Neuron (in vitro differentiated cells): ENCODE measurements around the gene GBP3.
"Not testable (repeated sequence)": the region's sequence is repeated elsewhere in the genome, so short reads cannot be mapped to it uniquely, and the experiment has no call there.

Experiments
- H2AFZ ChIP-seq: one replicate; pipeline ENCODE4 v1.6.1; 2013; ENCODE audit warnings: low read depth, mild to moderate bottlenecking, inconsistent platforms, low read length, moderate library complexity
- H3K27me3 ChIP-seq: one replicate; pipeline ENCODE4 v1.6.1; 2013; ENCODE audit warnings: low read length; ENCODE audit not compliant: insufficient read depth
- H3K36me3 ChIP-seq: one replicate; pipeline ENCODE4 v1.6.1; 2013; ENCODE audit warnings: low read length; ENCODE audit not compliant: insufficient read depth
- H3K4me1 ChIP-seq: one replicate; pipeline ENCODE4 v1.6.1; 2013; ENCODE audit warnings: low read length; ENCODE audit not compliant: insufficient read depth
- H3K4me3 ChIP-seq: 2 replicates; pipeline ENCODE4 v1.5.1; 2013; ENCODE audit warnings: mild to moderate bottlenecking, low read length, moderate library complexity
- H3K9me3 ChIP-seq: one replicate; pipeline ENCODE4 v1.6.1; 2013; ENCODE audit warnings: low read length

The GBP3 gene

GRCh38 chr1:89022167-89022959 is at the start of gene GBP3:
GBP3 (minus strand) TSS chr1:89022866; CDS start chr1:89020721, 2,145 bp downstream.
- no peaks in the 10 kb centered on the region for H3K36me3 ChIP-seq
- H3K4me3 ChIP-seq = no peak within 1 kb of the TSS
- H3K9me3 ChIP-seq = no peaks in the 10 kb centered on the region
- no peak within 1 kb of the TSS for H2AFZ ChIP-seq
- H3K27me3 ChIP-seq = no peaks in the 10 kb centered on the region
- H3K4me1 ChIP-seq = no peaks in the 10 kb centered on the region

GRCh38 chr1:89070509-89070908 is 47.8 kb upstream of the GBP3 start:
- Histone ChIP-seq H3K27me3 (no peaks in the 10 kb centered on the region), H3K9me3 (no peaks in the 10 kb centered on the region), H2AFZ (no peak overlapping the region), H3K36me3 (no peaks in the 10 kb centered on the region), H3K4me3 (no peak overlapping the region), H3K4me1 (no peaks in the 10 kb centered on the region)

DNA sequence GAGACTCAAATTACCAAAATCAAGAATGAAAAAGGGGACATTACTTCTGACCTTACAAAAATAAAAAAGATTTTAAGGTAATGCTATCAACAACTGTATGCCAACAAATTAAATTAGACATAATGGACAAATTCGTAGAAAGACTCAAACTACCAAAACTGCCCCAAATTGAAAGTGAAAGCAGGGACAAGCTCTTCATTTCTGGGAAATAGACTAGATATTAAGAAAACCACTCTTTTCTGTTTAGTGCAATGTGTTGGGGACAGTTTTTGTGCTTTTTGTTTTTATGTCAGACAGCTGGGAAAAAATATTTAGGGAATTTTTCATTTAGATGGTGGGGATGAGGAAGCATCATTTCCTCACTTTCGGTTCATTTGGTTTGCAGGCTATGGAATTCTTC is 47.3 kb upstream of the GBP3 start:
- Histone ChIP-seq H3K9me3 (no peaks in the 10 kb centered on the region), H3K36me3 (no peaks in the 10 kb centered on the region), H3K4me1 (no peaks in the 10 kb centered on the region), H2AFZ (no peak overlapping the region), H3K4me3 (no peak overlapping the region), H3K27me3 (no peaks in the 10 kb centered on the region)

GRCh38 chr1:89068291-89068690 is 45.6 kb upstream of the GBP3 start:
- H3K4me3 ChIP-seq = no peak overlapping the region
- no peaks in the 10 kb centered on the region for H3K9me3 ChIP-seq
- no peaks in the 10 kb centered on the region for H3K36me3 ChIP-seq
- H3K4me1 ChIP-seq = no peaks in the 10 kb centered on the region
- H2AFZ ChIP-seq = no peak overlapping the region
- no peaks in the 10 kb centered on the region for H3K27me3 ChIP-seq

DNA sequence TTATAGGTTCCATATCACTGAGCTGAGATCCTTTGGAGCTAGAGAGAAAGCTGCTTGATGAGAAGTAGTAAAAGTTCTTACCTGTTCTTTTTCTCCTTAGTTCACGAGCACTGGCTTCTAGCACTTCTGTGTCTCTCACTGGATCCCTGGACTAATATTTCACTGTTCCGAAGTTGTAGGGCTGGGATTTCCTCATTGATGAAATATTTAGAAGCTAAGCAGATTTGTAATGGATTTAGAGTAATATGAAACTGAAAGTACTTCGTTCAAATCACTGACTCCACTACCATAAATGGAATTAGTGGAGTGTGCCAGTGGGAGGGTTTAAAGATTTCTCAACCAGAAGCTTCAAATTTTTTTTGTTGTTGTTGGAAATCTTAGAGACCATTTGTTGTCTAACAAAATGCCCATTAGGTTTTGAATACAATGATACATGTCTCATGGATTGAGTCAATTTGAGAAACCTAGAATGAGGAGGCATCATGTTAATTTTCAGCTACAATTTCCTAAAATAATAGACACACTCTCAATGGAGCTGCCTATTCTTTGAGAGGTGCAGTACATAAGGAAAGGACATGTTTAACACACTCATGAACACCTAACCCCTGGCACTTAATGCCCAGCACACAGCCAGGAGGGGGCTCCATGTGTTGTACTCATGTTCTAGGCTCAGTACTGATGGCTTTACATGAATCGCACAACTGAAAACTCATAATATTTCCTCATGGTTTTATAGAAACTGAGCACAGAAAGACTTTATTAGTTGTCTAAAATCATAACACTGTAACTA is 42.6 kb upstream of the GBP3 start, which contains the start of gene GBP1:
Gene GBP1, minus strand, starts transcription at position 130 of the 790 bp plus-strand sequence. CDS start 1,974 bp downstream, outside the sequence.
- H3K27me3 ChIP-seq = no peaks in the 10 kb centered on the region
- no peak within 1 kb of the TSS for H3K4me3 ChIP-seq
- H3K36me3 ChIP-seq = no peaks in the 10 kb centered on the region
- H3K9me3 ChIP-seq = no peaks in the 10 kb centered on the region
- H2AFZ ChIP-seq = no peak within 1 kb of the TSS
- no peaks in the 10 kb centered on the region for H3K4me1 ChIP-seq

DNA sequence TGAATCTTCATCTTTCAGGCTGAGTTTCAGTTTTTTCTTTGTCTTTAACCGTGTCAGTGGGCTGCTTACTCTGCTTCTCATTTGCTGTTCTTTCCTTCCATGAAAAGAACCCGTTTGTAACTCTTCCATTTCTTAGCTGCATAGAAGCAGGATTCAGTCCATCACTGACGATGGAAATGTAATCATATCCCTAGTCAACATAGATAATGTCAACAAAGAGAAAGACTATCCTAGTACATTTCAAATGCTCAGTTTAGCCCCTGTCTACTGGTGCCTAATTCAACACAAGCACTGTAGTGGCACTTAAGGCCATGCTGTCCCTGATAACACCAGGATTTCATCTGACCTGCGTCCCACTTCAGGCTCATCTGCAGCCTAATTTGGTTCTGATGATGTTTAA is 42.0 kb upstream of the GBP3 start:
- no peaks in the 10 kb centered on the region for H3K4me1 ChIP-seq
- no peaks in the 10 kb centered on the region for H3K36me3 ChIP-seq
- no peak overlapping the region for H3K4me3 ChIP-seq
- no peaks in the 10 kb centered on the region for H3K9me3 ChIP-seq
- no peaks in the 10 kb centered on the region for H3K27me3 ChIP-seq
- H2AFZ ChIP-seq = no peak overlapping the region

DNA sequence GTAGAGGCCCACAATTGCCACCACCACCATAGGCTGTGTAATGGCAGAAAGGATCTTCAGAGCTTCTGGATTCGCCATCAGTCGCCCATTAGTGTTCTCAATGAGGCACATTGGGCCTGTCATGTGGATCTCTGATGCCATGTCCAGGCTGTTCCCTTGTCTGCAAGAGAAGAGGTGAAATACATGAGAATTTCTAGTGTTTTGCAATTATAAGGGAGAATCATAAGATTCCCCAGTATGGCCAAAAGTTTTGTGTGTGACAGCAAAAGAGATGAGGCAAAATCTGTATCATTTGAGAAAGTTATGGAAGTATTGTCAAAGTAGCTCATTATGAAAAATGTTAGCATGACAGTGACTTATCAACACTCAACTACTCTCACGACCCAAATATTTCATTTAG is 40.4 kb upstream of the GBP3 start:
- H3K4me3 ChIP-seq = no peak overlapping the region
- no peaks in the 10 kb centered on the region for H3K4me1 ChIP-seq
- H2AFZ ChIP-seq = no peak overlapping the region
- H3K27me3 ChIP-seq = no peaks in the 10 kb centered on the region
- no peaks in the 10 kb centered on the region for H3K36me3 ChIP-seq
- no peaks in the 10 kb centered on the region for H3K9me3 ChIP-seq

DNA sequence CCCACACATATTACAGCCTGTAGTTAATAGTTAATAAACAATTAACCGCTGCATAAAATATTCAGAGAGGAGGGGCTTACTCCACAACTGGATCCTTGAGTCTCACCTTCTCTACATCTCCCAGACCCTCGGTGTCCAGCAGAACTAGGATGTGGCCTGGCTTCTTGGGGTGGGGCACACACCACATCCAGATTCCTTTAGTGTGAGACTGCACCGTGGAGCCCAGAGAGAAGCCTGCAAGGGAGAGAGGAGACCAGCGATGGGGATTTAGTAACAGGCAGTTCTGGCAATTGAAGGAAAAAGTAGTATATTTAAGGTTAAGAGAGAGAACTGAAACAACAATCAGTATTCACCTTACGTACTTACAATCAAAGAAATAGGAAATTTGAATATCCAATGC is 37.4 kb upstream of the GBP3 start:
- Histone ChIP-seq H2AFZ (no peak overlapping the region), H3K9me3 (no peaks in the 10 kb centered on the region), H3K4me1 (no peaks in the 10 kb centered on the region), H3K36me3 (no peaks in the 10 kb centered on the region), H3K4me3 (no peak overlapping the region), H3K27me3 (no peaks in the 10 kb centered on the region)

DNA sequence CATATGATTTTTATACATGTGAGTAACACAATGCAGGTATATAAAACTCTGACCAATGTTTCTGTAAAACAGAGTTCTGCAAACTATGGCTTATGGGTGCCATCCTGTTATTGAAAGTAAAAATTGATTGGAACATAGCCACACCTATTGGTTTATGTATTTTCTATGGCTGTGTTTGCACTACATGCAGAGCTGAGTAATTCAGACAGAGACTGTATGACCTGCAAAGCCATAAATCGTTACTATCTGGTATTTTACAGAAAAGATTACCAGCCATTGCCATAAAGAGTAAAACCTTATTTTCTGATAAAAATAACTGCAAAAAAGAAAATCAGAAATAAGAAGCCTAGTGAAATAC is 29.3 kb upstream of the GBP3 start:
- Histone ChIP-seq H3K27me3 (no peaks in the 10 kb centered on the region), H3K9me3 (no peaks in the 10 kb centered on the region), H3K4me1 (no peaks in the 10 kb centered on the region), H2AFZ (no peak overlapping the region), H3K36me3 (no peaks in the 10 kb centered on the region), H3K4me3 (no peak overlapping the region)

- Histone ChIP-seq H3K27me3 (no peaks in the 10 kb centered on the region), H3K4me3 (no peak overlapping the region), H3K36me3 (no peaks in the 10 kb centered on the region), H2AFZ (no peak overlapping the region), H3K4me1 (no peaks in the 10 kb centered on the region), H3K9me3 (no peaks in the 10 kb centered on the region)
These were observed 28.8 kb upstream of the GBP3 start for GRCh38 chr1:89051300-89051954.

DNA sequence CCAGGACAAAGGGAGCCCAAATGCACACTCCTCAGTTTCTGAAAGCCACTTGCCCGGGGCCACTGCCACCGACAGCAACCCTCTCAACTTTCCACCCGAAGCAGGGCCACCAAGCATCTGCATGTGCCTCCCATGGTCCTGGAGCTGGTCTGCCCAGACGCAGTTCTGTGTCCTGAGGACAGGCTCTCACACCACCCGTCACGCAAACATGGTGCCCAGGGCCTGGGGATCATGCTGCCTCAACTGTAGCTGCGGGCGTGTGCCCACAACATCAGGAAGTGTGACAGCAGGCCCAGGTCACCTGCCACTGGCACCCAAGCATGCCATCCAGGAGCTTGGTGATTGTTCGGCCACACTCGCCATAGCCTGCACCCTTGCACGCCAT is 28.0 kb upstream of the GBP3 start:
- H3K27me3 ChIP-seq = no peaks in the 10 kb centered on the region
- H3K4me3 ChIP-seq = no peak overlapping the region
- no peaks in the 10 kb centered on the region for H3K9me3 ChIP-seq
- H3K4me1 ChIP-seq = no peaks in the 10 kb centered on the region
- no peaks in the 10 kb centered on the region for H3K36me3 ChIP-seq
- no peak overlapping the region for H2AFZ ChIP-seq

DNA sequence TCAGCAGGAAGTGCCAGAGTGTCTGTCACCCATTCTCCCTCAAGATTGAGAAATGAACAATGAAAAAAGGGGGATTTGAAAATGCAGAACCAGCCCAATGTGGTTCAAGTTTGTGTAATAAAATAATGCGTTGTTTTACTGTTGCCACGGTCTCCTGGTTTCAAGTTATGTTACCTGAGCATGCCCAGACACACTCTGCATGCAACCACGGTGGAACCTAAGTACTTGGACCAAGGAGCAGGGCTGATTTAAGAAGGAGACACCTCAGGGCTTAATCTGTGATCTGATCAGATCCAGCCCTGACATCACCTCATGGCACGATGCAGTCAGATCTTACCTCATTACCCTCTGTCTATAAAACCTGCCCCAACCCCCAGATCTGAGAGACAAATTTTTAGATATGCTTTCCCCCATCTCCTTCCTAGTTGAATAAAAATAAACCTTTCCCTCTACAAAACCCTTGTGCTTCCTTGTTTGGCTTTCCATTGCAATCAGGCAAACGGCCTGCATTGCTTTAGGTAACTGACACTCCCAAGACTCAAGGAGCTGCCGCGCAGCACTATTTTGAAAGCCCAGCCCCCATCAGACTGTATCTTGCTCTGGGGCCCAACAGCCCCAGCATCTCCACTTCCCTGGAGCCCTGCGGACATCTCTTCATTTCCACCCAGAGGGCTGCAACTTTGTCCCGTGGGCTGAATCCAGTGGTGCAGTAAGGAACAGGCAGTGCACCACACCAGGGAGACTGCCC is 27.4 kb upstream of the GBP3 start:
- H3K9me3 ChIP-seq, H3K27me3 ChIP-seq, H3K4me3 ChIP-seq, H3K36me3 ChIP-seq, H3K4me1 ChIP-seq, H2AFZ ChIP-seq: not testable (repeated sequence)

DNA sequence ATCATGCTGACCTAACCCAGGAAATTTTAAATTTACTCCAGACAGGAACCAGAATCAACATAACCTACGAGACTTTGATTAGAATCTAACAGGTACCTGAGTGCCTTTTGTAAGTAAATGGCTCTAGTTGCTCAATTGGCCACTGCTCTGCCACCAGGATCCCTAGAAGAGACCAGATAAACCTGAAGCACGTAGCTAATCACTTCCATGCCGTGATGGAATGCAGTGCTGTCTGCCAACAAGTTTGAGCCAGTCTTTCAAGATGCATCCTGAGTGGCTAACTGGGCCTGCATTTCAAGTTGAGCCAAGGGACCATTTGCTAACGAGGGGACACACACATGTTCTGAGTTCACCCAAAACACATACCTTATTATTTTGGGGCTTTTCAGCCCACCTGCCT is 26.5 kb upstream of the GBP3 start:
- not testable (repeated sequence) for H3K9me3 ChIP-seq, H3K27me3 ChIP-seq, H3K4me3 ChIP-seq, H3K36me3 ChIP-seq, H2AFZ ChIP-seq, H3K4me1 ChIP-seq
